ENCODE measurements around the gene SLC26A4.
"Not testable (repeated sequence)": the region's sequence is repeated elsewhere in the genome, so short reads cannot be mapped to it uniquely, and the experiment has no call there.

SLC26A4 gene

DNA sequence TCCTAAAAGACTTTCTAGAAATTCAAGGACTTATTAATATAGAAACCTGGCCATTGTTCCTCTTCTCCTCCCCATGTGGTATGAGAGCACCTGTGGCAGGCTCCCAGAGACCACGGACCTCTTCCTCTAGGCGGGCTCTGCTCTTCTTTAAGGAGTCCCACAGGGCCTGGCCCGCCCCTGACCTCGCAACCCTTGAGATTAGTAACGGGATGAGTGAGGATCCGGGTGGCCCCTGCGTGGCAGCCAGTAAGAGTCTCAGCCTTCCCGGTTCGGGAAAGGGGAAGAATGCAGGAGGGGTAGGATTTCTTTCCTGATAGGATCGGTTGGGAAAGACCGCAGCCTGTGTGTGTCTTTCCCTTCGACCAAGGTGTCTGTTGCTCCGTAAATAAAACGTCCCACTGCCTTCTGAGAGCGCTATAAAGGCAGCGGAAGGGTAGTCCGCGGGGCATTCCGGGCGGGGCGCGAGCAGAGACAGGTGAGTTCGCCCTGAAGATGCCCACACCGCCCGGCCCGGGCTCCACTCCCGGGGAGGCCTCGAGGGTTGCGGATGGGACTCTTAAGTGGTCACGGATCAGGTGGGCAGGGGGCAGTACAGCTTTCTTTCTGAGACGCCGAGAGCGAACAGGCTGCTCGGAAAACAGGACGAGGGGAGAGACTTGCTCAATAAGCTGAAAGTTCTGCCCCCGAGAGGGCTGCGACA is at the start of gene SLC26A4:
Gene SLC26A4, plus strand, starts transcription at position 448 of the 700 bp plus-strand sequence. CDS start 814 bp downstream, outside the sequence.
- no peak for DNase-seq

DNA sequence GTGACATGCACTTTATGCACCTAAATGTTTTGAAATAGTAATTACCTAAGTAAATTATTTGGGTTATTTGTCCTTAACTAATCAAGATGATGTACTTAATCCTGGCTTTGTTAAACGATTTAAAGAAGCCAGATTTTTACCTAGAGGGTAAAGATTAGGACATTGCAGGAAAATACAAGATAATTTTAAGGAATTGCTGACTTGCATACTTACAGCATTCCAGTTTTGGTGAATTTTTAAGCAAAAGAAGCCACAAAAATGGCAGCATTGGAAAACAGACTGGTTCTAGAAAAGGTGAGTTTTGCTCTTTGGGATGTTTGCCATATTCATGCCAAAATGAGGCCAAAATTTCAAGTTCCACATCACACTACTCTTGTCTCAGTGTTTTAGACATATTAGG is 47.2 kb upstream of the SLC26A4 start:
- DNase-seq = no peak

DNA sequence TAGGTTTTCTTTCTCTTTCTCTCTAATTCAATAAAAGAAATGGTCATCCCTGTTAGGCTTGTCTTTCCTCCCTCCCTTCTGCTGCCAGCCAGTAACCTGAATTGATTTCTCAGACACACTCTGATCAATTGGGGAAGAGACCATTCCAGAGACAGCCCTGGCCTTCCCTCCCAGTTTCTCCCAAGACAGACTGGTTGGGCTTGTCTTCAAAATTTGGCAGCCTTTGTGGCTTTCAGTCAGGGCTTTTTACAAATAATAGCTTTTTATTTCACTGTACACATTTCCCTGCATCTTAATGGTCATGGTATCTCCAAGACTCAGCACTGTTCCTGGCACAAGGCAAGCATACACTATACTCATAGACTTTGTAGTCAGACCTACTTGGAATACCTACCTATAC is 46.7 kb upstream of the SLC26A4 start:
- DNase-seq = no peak

DNA sequence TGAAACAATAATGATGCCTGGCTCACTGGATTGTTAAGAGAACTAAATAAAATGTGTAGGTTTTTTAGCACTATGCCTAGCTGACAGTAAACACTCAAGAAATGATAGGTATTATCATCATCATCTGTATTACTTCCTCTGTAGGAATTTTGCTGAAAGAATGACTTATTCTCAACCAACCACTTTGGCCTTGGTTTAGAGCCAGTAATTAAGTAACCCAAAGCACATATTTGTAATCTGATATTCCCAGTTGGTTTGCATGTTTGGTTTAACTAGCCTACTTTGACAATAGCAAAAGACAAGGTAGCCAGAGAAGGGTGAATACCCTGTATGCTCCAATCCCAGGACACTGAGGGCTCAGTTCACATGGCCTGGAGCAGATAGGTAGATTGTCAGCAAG is 46.2 kb upstream of the SLC26A4 start:
- DNase-seq = no peak

DNA sequence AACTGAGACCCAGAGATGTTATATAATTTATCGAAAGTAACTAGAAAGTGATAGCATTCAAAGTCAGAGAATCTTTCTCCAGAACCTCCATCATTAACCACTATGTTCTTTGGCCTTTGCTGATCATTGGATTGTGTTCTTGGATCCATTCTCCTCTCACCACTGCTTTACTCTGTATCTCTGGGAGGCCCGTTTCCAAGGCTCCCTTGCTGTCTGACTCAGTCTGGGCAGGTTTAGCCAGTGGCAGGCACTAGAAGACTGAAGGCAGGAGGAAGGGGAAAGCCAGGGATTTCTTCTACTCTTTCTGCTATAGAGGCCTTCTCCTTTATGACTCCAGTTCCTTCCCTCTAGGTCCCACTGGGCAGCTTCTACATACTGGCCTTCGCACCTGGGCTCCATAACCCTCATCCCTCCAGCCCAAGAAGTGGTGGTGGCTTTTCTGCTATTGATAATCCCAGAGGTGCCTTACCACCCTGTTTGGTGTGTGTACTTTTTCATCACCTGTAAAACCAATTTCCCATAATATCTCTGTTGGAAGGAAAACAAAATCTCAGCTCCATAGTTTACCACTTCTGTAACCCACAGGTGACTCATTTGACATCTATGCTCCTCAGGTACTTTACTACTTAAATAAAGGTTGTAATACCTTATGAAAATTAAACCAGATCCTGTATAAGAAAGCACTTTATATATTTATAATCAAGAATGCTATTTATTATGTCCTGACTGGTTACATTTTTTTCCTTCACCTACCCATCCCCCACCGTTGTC is 44.5 kb upstream of the SLC26A4 start:
- no peak for DNase-seq

DNA sequence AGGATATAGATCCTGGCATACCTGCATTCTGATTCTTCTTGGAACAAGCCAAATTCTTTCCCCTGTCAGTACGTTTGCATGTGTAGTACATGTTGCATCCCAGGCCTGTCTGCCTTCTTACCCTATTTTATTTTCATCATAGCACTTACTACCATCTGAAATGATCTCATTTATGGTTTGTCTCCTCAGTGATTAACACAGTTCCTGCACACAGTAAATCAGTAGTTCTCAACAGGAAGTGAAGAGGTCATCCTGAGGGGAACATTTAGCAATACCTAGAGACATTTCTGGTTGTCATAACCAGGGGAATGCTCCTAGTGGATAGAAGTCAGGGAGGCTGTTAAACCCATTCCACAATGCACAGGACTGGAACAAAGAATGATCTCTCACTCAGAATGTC is 38.2 kb upstream of the SLC26A4 start:
- no peak for DNase-seq

DNA sequence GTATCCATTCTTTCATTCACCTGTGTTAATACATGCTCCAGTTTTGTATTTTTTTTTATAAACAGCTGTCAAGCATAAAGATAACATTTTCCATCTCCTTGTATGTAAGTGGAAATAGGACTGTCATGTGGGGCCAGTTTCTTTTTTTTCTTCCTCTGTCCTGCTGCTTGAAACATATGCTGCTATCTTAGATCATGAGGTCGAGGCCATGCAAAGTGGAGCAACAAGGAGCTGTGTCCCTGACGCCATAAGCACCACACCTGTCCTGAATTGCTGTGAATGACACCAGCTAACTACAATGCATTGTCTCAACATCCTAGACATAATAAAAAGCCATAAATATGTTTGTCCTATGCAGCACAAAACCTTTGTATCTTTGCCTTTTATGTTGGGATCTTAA is 37.7 kb upstream of the SLC26A4 start:
- no peak for DNase-seq

DNA sequence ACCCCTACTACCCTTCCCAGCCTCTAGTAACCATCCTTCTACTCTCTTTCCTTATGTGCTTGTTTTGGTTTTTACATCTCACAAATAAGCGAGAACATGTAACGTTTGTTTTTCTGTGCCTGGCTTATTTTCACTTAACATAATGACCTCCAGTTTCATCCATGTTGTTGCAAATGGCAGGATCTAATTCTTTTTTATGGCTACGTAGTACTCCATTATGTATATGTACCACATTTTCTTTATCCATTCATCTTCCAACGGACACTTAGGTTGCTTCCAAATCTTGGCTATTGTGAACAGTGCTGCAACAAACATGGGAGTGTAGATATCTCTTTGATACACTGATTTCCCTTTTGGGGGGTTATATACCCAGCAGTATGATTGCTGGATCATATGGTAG is 33.6 kb upstream of the SLC26A4 start:
- DNase-seq = no peak

DNA sequence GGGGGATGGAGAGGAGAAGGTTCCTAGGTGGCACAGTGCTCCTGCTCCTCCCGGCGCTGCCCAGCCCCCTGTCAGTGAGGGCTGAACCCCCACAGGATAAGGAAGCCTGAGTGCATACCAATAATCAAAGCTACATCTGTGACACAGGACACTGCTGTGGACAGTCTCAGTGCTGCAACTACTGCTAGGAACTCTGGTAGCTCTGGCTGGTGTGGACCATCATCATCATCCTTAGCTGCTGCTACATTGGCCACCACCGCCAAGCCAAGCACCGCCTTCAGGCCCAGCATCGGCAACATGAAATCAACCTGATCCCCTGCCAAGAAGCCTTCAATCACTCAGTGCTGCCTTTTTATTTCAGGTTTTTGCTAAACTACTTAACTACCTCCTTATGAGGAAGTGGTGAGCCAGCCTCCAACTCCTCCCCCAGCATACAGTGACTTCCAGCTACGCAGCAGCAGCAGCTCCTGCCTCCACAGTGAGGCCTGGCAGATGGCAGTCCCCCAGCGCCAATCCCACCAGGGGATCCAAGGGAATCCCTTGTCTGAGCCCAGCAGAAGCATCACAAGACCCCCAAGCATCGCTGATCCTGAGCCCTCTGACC is 32.1 kb upstream of the SLC26A4 start:
- DNase-seq = no peak

- DNase-seq = no peak
Observed at GRCh38 chr7:107630342-107630741, 30.3 kb upstream of the SLC26A4 start.

GRCh38 chr7:107631588-107632491 is 28.8 kb upstream of the SLC26A4 start:
- no peak for DNase-seq

DNA sequence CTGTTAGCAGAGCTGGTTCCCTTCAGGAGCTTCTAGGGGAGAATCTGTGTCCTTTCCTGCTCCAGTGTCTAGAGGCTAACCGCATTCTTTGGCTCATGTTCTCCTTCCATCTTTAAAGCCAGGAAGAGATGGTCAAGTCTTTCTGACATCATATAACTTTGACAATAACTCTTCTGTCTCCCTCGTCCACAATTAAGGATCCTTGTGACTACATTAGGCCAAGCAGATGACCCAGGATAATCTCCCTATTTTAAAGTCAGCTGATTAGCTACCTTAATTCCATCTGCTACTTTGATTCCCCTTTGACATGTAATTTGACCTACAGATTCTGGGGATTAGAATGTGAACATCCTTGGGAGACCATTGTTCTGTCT is 28.1 kb upstream of the SLC26A4 start:
- DNase-seq = no peak

- no peak for DNase-seq
Observed at GRCh38 chr7:107638594-107638993, 22.0 kb upstream of the SLC26A4 start.

- DNase-seq = not testable (repeated sequence)
Observed at GRCh38 chr7:107639070-107639469, 21.6 kb upstream of the SLC26A4 start.

DNA sequence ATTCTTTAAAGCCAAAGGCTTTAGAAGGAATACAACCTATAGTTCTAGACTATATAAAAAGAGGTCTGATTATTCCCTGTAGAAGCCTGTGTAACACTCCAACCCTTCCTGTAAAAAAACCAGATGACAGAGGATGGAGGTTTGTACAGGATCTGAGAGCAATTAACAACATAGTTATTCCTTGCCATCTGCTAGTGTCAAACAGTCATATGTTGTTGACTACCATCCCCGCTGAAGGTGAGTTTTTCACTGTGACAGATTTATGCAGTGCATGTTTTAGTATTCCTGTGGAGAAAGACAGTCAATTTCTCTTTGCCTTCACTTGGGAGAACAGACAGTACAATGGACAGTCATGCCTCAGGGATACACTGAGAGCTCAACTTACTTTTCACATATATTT is 19.0 kb upstream of the SLC26A4 start:
- DNase-seq = peak; percentile 83

DNA sequence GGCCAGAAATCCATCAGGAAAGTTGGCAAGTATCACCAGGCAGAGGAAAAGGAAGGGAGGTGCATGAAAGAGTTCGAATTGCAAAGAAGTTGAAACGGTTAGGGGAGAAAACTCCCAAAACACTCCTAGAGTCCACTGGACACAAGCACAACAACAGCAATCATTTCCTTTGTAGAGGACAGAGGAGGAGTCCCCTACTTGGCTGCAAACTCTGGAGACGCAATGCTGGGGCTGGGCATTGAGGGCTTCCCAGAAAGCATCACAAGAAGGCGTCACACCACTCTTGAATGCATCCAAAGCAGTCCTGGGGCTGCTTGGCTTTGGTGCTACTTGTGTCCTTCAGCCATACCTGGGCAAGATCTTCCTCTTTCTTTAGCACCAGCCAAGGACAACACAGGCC is 18.1 kb upstream of the SLC26A4 start:
- DNase-seq = no peak

DNA sequence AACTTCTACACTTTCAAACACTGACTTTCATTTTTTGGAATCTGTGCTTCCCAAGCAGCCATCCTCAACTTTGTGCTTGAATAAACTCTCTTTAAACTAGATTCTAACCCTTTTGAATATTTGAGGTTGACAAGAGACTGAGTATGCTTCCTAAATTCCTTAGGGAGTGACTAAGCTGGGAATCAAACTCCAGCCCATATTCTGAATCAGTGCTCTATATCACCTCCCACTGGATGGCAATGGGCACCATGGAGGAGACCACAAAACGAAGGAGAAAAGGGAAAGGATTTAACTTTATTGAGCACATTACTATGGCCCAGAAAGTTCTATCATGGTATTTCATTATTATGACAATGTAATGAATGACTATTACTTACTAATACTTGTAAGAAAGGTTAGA is 17.2 kb upstream of the SLC26A4 start:
- no peak for DNase-seq

DNA sequence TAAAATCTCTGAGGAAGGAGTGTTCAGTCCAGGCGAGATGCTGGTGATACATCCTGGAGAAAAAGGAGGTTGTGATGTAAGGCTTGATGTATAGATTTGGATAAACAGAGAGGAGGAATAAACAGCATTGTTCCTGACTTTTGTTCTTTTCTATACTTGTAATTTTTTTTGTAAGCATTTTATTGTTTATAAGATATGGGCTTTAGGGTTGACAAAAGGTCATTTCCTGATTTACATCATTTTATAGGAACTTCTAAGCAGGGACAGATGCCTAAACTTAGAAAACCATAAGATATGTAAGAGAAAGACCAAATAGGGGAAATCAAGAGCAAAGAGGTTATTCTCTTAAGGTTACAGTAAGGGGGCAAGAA is 16.7 kb upstream of the SLC26A4 start:
- no peak for DNase-seq

- no peak for DNase-seq
Observed at GRCh38 chr7:107644309-107644974, 16.2 kb upstream of the SLC26A4 start.

DNA sequence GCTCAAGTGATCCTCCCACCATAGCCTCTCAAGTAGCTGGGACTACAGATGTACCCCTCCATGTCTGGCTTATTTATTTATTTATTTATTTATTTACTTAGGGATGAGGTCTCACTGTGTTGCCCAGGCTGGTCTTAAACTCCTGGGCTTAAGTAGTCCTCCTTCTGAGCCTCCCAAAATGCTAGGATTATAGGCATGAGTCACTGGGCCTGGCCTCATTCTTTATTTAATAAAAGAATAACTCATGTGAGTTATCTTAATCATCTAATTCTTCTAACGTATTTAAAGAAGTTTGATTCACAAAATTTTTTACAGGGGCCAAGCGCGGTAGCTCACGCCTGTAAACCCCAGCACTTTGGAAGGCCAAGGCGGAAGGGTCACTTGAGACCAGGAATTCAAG is 8.0 kb upstream of the SLC26A4 start:
- DNase-seq = no peak

GRCh38 chr7:107658467-107658866 is 2.2 kb upstream of the SLC26A4 start:
- no peak for DNase-seq

GRCh38 chr7:107659666-107660065 is 962 bp upstream of the SLC26A4 start:
- DNase-seq = no peak
